SK-N-SH (cell line): ENCODE results near the gene PHC2. TPM values are rescaled to one million over a fixed set of nuclear protein-coding genes. Genes with fewer than 3 reads are reported as not detected.
A peak's percentile ranks its signal among the peaks of the same experiment; 100 is the strongest.

Source experiments
- CHD2 ChIP-seq: fragments of 150-350 bp; IDR thresholded peaks from 2 replicates; pipeline ENCODE4 v1.6.1; 2018; ENCODE audit warnings: low read length; ENCODE audit not compliant: partially characterized antibody
- ELF1 ChIP-seq: IDR thresholded peaks from 2 replicates; pipeline ENCODE4 v1.4.0; 2012
- EP300 ChIP-seq, 2 experiments: IDR thresholded peaks; 2 replicates each; pipeline versions ENCODE4 v1.4.0 to v1.6.1; 2012; ENCODE audit warnings: borderline replicate concordance in 1 of 2, low read depth in 1 of 2, low read length in 1 of 2
- FOSL2 ChIP-seq: IDR thresholded peaks from 2 replicates; pipeline ENCODE4 v1.4.0; 2012; ENCODE audit warnings: low read depth, mild to moderate bottlenecking, moderate library complexity, borderline replicate concordance
- FOXJ3 ChIP-seq: sonication (generic); formaldehyde crosslinking; IDR thresholded peaks from 2 replicates; pipeline ENCODE4 v1.5.1; 2020; ENCODE audit warnings: mild to moderate bottlenecking, missing genetic modification reagents
- FOXM1 ChIP-seq: IDR thresholded peaks from 2 replicates; pipeline ENCODE4 v1.4.0; 2012; ENCODE audit warnings: low read depth, mild to moderate bottlenecking
- GABPA ChIP-seq: IDR thresholded peaks from 2 replicates; pipeline ENCODE4 v1.4.0; 2012; ENCODE audit warnings: low read depth, mild to moderate bottlenecking
- GATA2 ChIP-seq: sonication (generic); formaldehyde crosslinking; IDR thresholded peaks from 2 replicates; pipeline ENCODE4 v1.5.0; 2020; ENCODE audit warnings: mild to moderate bottlenecking, missing genetic modification reagents
- JUND ChIP-seq: IDR thresholded peaks from 2 replicates; pipeline ENCODE4 v1.4.0; 2012
- MXI1 ChIP-seq: IDR thresholded peaks from 2 replicates; pipeline ENCODE4 v1.6.1; 2012; ENCODE audit warnings: mild to moderate bottlenecking, low read depth, low read length, improper control_type of control experiment
- NFIC ChIP-seq: IDR thresholded peaks from 2 replicates; pipeline ENCODE4 v1.4.0; 2012; ENCODE audit warnings: borderline replicate concordance
- NRF1 ChIP-seq: IDR thresholded peaks from 2 replicates; pipeline ENCODE4 v1.6.1; 2012; ENCODE audit warnings: low read depth, mild to moderate bottlenecking, low read length
- RAD21 ChIP-seq: IDR thresholded peaks from 2 replicates; pipeline ENCODE4 v1.6.1; 2012; ENCODE audit warnings: mild to moderate bottlenecking, low read length
- RFX5 ChIP-seq: IDR thresholded peaks from 2 replicates; pipeline ENCODE4 v1.6.1; 2012; ENCODE audit warnings: mild to moderate bottlenecking, improper control_type of control experiment, low read length
- SIN3A ChIP-seq: IDR thresholded peaks from 2 replicates; pipeline ENCODE4 v1.6.1; 2012; ENCODE audit warnings: low read depth, mild to moderate bottlenecking, low read length, moderate library complexity, borderline replicate concordance
- SMC3 ChIP-seq: IDR thresholded peaks from 2 replicates; pipeline ENCODE4 v1.6.1; 2012; ENCODE audit warnings: low read depth, low read length, improper control_type of control experiment
- TCF12 ChIP-seq: IDR thresholded peaks from 2 replicates; pipeline ENCODE4 v1.4.0; 2012
- TEAD4 ChIP-seq: IDR thresholded peaks from 2 replicates; pipeline ENCODE4 v1.4.0; 2012; ENCODE audit warnings: mild to moderate bottlenecking, borderline replicate concordance; ENCODE audit not compliant: insufficient read depth
- USF1 ChIP-seq: IDR thresholded peaks from 2 replicates; pipeline ENCODE4 v1.4.0; 2012; ENCODE audit warnings: low read depth, borderline replicate concordance
- polyA plus RNA-seq, 3 experiments: library from polyadenylated mRNA; depleted of rRNA; stranded (reverse); fragments of >200 nt; gene quantifications; 2 replicates each; pipeline ENCODE4 v1.2.3, GENCODE V29; 2012
- TF ChIP-seq, protein P1 (sequence below): IDR thresholded peaks from 2 replicates; pipeline ENCODE4 v1.6.1; 2012; ENCODE audit warnings: mild to moderate bottlenecking, low read depth, low read length, moderate library complexity
- TF ChIP-seq, protein P2 (sequence below): fragments of 200-600 bp; sonication (generic); IDR thresholded peaks from 2 replicates; pipeline ENCODE4 v1.6.1; 2017; ENCODE audit warnings: antibody characterized with exemption, mild to moderate bottlenecking, moderate library complexity

Gene PHC2
- polyA plus RNA-seq, 1 of the 3 experiments (the other 2 are of a cell fraction) = 98.7 TPM

GRCh38 chr1:33349778-33350610, 80.9 kb downstream of the PHC2 start (continued):
- TF ChIP-seq SIN3A (peak; percentile 68; the same call in 1 of the 2 replicates), MXI1 (peak; percentile 46; the same call in 1 of the 2 replicates), EP300 (IDR thresholded peaks at IDR 0.05; ENCODE audit: borderline replicate concordance in 1 of 2, low read depth in 1 of 2, low read length in 1 of 2) (no peak), GABPA (peak; percentile 45; the same call in 1 of the 2 replicates), FOXM1 (no peak), TEAD4 (no peak), TCF12 (no peak), USF1 (no peak), ELF1 (no peak), FOSL2 (no peak), RAD21 (no peak), NFIC (no peak), GATA2 (CRISPR knock-in tag) (no peak), NRF1 (no peak), JUND (no peak), SMC3 (no peak), FOXJ3 (CRISPR knock-in tag) (peak; percentile 49; the same call in 1 of the 2 replicates), CHD2 (no peak), RFX5 (no peak)
- TF ChIP-seq, protein P1, sequence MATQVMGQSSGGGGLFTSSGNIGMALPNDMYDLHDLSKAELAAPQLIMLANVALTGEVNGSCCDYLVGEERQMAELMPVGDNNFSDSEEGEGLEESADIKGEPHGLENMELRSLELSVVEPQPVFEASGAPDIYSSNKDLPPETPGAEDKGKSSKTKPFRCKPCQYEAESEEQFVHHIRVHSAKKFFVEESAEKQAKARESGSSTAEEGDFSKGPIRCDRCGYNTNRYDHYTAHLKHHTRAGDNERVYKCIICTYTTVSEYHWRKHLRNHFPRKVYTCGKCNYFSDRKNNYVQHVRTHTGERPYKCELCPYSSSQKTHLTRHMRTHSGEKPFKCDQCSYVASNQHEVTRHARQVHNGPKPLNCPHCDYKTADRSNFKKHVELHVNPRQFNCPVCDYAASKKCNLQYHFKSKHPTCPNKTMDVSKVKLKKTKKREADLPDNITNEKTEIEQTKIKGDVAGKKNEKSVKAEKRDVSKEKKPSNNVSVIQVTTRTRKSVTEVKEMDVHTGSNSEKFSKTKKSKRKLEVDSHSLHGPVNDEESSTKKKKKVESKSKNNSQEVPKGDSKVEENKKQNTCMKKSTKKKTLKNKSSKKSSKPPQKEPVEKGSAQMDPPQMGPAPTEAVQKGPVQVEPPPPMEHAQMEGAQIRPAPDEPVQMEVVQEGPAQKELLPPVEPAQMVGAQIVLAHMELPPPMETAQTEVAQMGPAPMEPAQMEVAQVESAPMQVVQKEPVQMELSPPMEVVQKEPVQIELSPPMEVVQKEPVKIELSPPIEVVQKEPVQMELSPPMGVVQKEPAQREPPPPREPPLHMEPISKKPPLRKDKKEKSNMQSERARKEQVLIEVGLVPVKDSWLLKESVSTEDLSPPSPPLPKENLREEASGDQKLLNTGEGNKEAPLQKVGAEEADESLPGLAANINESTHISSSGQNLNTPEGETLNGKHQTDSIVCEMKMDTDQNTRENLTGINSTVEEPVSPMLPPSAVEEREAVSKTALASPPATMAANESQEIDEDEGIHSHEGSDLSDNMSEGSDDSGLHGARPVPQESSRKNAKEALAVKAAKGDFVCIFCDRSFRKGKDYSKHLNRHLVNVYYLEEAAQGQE = no peak
- TF ChIP-seq, protein P2, sequence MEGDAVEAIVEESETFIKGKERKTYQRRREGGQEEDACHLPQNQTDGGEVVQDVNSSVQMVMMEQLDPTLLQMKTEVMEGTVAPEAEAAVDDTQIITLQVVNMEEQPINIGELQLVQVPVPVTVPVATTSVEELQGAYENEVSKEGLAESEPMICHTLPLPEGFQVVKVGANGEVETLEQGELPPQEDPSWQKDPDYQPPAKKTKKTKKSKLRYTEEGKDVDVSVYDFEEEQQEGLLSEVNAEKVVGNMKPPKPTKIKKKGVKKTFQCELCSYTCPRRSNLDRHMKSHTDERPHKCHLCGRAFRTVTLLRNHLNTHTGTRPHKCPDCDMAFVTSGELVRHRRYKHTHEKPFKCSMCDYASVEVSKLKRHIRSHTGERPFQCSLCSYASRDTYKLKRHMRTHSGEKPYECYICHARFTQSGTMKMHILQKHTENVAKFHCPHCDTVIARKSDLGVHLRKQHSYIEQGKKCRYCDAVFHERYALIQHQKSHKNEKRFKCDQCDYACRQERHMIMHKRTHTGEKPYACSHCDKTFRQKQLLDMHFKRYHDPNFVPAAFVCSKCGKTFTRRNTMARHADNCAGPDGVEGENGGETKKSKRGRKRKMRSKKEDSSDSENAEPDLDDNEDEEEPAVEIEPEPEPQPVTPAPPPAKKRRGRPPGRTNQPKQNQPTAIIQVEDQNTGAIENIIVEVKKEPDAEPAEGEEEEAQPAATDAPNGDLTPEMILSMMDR = no peak
